Mucosa of stomach (tissue), 1 donor: Measurements from ENCODE around the gene TRIM46.

Source experiments
- H3K27me3 ChIP-seq: one replicate; pipeline ENCODE4 v1.7.0; 2013; ENCODE audit warnings: mild to moderate bottlenecking, low read length; ENCODE audit not compliant: control insufficient read depth, insufficient read depth
- H3K36me3 ChIP-seq: one replicate; pipeline ENCODE4 v1.7.0; 2013; ENCODE audit warnings: low read length; ENCODE audit not compliant: control insufficient read depth, insufficient read depth
- H3K4me1 ChIP-seq: one replicate; pipeline ENCODE4 v1.7.0; 2013; ENCODE audit warnings: mild to moderate bottlenecking, low read length; ENCODE audit not compliant: control insufficient read depth, insufficient read depth
- H3K4me3 ChIP-seq: one replicate; pipeline ENCODE4 v1.7.0; 2013; ENCODE audit warnings: low read length
- H3K9ac ChIP-seq: one replicate; pipeline ENCODE4 v1.7.0; 2013; ENCODE audit warnings: mild to moderate bottlenecking, low read length, moderate library complexity
- H3K9me3 ChIP-seq: one replicate; pipeline ENCODE4 v1.7.0; 2013; ENCODE audit warnings: mild to moderate bottlenecking, low read length, moderate library complexity; ENCODE audit not compliant: control insufficient read depth
- donor health status: Pancreatic carcinoma.

TRIM46 gene

GRCh38 chr1:155173478-155174323 is at the start of gene TRIM46:
Gene TRIM46, plus strand, starts transcription at chr1:155173849. Its CDS starts 118 bp downstream, at chr1:155173967.
- no peaks in the 10 kb centered on the region for H3K36me3 ChIP-seq

GRCh38 chr1:155124503-155125463 is 48.9 kb upstream of the TRIM46 start:
- H3K4me3 ChIP-seq, result no peak overlapping the region
- no peaks in the 10 kb centered on the region for H3K36me3 ChIP-seq
- H3K9ac ChIP-seq, result peak overlapping the region; percentile 19
- H3K27me3 ChIP-seq, result no peaks in the 10 kb centered on the region
- no peaks in the 10 kb centered on the region for H3K9me3 ChIP-seq
- peaks cover 59% of the 10 kb centered on the region for H3K4me1 ChIP-seq

More at GRCh38 chr1:155173478-155174323, at the start of gene TRIM46:
- Histone ChIP-seq H3K9me3 (no peaks in the 10 kb centered on the region), H3K9ac (peak within 1 kb of the TSS; percentile 97), H3K4me1 (peaks cover 57% of the 10 kb centered on the region), H3K4me3 (peak within 1 kb of the TSS; percentile 93), H3K27me3 (peaks cover 4% of the 10 kb centered on the region)

GRCh38 chr1:155125511-155125945 is 48.1 kb upstream of the TRIM46 start:
- no peaks in the 10 kb centered on the region for H3K36me3 ChIP-seq
- H3K9ac ChIP-seq, result no peak overlapping the region
- H3K4me3 ChIP-seq, result no peak overlapping the region
- peaks cover 59% of the 10 kb centered on the region for H3K4me1 ChIP-seq
- H3K27me3 ChIP-seq, result no peaks in the 10 kb centered on the region
- no peaks in the 10 kb centered on the region for H3K9me3 ChIP-seq

GRCh38 chr1:155125946-155126555 is 47.6 kb upstream of the TRIM46 start:
- peak overlapping the region; percentile 67 for H3K9ac ChIP-seq
- H3K36me3 ChIP-seq, result no peaks in the 10 kb centered on the region
- H3K9me3 ChIP-seq, result no peaks in the 10 kb centered on the region
- peak overlapping the region; percentile 34 for H3K4me3 ChIP-seq
- H3K27me3 ChIP-seq, result no peaks in the 10 kb centered on the region
- H3K4me1 ChIP-seq, result peaks cover 59% of the 10 kb centered on the region

GRCh38 chr1:155126556-155127104 is 47.0 kb upstream of the TRIM46 start:
- Histone ChIP-seq H3K27me3 (no peaks in the 10 kb centered on the region), H3K9ac (peak overlapping the region; percentile 67), H3K4me1 (peaks cover 58% of the 10 kb centered on the region)

GRCh38 chr1:155127105-155127966 is 46.3 kb upstream of the TRIM46 start, which contains the start of gene EFNA1:
Gene EFNA1, plus strand, starts transcription at chr1:155127876. Its CDS starts 102 bp downstream, at chr1:155127978.
- Histone ChIP-seq H3K9ac (peak within 1 kb of the TSS; percentile 96), H3K4me3 (peak within 1 kb of the TSS; percentile 90), H3K4me1 (peaks cover 61% of the 10 kb centered on the region), H3K36me3 (peaks cover 4% of the 10 kb centered on the region), H3K27me3 (no peaks in the 10 kb centered on the region), H3K9me3 (no peaks in the 10 kb centered on the region)

More at GRCh38 chr1:155126556-155127104, 47.0 kb upstream of the TRIM46 start:
- H3K36me3 ChIP-seq, result peaks cover 1% of the 10 kb centered on the region
- peak overlapping the region; percentile 34 for H3K4me3 ChIP-seq
- H3K9me3 ChIP-seq, result no peaks in the 10 kb centered on the region

- peaks cover 62% of the 10 kb centered on the region for H3K4me1 ChIP-seq
- peak overlapping the region; percentile 96 for H3K9ac ChIP-seq
- H3K27me3 ChIP-seq, result no peaks in the 10 kb centered on the region
- peaks cover 4% of the 10 kb centered on the region for H3K36me3 ChIP-seq
- H3K9me3 ChIP-seq, result no peaks in the 10 kb centered on the region
- H3K4me3 ChIP-seq, result peak overlapping the region; percentile 90
These were observed 45.5 kb upstream of the TRIM46 start for GRCh38 chr1:155127967-155128754.

- no peaks in the 10 kb centered on the region for H3K9me3 ChIP-seq
- peak overlapping the region; percentile 96 for H3K9ac ChIP-seq
- H3K27me3 ChIP-seq, result no peaks in the 10 kb centered on the region
- H3K36me3 ChIP-seq, result peaks cover 10% of the 10 kb centered on the region
- peak overlapping the region; percentile 90 for H3K4me3 ChIP-seq
- H3K4me1 ChIP-seq, result peaks cover 69% of the 10 kb centered on the region
These were observed 44.7 kb upstream of the TRIM46 start for GRCh38 chr1:155128755-155129473.

- H3K4me1 ChIP-seq, result peaks cover 69% of the 10 kb centered on the region
- H3K4me3 ChIP-seq, result peak overlapping the region; percentile 90
- peaks cover 17% of the 10 kb centered on the region for H3K36me3 ChIP-seq
- no peaks in the 10 kb centered on the region for H3K27me3 ChIP-seq
- H3K9me3 ChIP-seq, result no peaks in the 10 kb centered on the region
- H3K9ac ChIP-seq, result peak overlapping the region; percentile 96
These were observed 43.2 kb upstream of the TRIM46 start for GRCh38 chr1:155130272-155131006.
